Activated CD8-positive, alpha-beta memory T cell treated with anti-CD3 and anti-CD28 coated beads, Interleukin-2, amount 50 U/mL, for 1 hour (primary cell): ENCODE results near the gene FBF1.

Experiments
- DNase-seq: peaks from one replicate; pipeline ENCODE4 v3.0.0-alpha.2; 2020; ENCODE audit errors: extremely low read depth

The FBF1 gene

GRCh38 chr17:75959051-75959838, 18.4 kb upstream of the FBF1 start:
- DNase-seq, result no peak

DNA sequence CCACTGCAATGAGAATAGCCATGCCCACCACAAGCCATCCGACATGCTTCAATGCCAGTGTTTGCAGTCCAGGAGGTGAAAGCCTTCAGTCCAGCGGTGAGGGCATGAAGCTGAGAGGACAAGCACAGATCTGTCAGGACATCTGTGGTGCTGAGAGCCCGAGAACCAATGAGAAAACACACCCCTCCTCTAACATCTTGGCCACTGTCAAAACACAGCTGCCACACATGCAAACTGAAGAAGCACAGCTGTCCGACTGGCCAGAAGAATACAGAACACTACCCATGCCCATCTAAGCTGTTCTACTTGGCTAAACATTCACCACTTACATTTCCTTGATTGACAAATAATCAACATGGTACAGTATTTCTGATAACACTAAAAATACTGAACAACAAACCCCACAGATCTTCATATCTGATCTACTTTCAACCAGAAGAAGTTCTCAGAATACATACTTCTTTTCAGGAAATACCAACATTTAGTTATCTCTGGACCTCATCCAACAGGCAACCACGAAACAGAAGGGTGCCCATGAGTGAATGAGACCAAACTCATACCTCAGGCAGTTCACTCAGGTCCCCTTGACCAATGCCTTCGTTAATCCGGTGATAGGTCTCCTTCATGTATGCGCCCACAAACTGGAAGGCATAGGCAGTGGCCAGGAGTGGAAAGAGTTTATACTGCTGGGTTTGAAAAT, 10.2 kb upstream of the FBF1 start:
- no peak for DNase-seq

- DNase-seq, result no peak
Measured at GRCh38 chr17:75950421-75950820, 9.6 kb upstream of the FBF1 start.

GRCh38 chr17:75945211-75945610, 4.4 kb upstream of the FBF1 start:
- DNase-seq, result no peak

- DNase-seq, result no peak
Measured at GRCh38 chr17:75943491-75943890, 2.6 kb upstream of the FBF1 start.

DNA sequence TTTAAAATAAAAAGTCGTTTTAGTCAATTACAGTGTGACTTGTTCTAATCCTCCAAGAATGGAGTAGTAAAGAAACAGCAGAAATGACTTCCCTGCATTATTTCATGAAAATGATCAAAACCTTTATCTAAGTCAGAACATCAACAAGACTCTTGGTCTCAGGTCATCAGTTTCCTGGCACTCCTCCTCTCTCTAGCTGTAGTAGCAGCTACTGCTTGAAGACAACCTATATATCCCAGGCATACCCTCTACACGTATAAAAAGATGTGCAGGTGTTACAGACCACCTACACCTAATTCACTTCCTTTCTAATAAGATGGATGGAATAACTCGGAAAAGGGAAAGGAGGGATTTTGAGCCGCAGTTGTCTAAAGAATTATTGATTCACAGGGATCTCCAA, 1.6 kb upstream of the FBF1 start:
- no peak for DNase-seq

- DNase-seq, result no peak
Measured at GRCh38 chr17:75941442-75941819, 589 bp upstream of the FBF1 start.

DNA sequence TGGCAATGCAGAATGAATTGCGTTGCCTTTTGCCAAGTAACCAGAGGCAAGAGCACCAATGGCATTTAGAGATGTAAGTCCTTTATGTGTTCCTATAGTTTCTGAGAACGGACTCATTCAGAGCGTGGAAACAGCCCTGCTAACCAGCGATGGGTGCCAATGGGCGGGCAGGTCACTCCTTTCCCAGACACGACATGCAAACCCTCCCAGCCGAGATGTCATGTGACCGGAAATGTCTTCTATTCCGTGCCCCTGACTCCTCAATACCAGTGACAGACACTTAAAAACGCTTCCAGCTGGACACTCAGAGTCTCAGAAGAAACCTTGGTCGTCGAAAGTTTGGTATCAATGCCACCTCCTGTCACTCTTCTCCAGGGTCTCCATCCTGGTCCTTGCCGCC, 3.2 kb downstream of the FBF1 start:
- DNase-seq, result no peak

DNA sequence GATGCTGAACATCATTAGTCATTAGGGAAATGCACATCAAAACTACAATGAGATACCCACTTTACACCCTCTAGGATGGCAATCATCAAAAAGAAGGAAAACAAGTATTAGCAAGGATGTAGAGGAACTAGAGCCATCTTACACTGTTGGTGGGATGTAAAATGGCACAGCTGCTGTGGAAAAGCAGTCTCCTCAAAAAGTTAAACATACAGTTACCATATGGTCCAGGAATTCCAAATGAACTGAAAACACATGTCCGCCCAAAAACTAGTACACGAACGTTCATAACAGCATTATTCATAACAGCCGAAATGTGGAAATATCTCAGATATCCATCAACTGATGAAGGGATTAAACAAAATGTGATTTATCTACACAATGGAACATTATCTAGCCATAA, 7.0 kb downstream of the FBF1 start:
- no peak for DNase-seq

- no peak for DNase-seq
Measured at GRCh38 chr17:75932852-75933251, 8.0 kb downstream of the FBF1 start.

DNA sequence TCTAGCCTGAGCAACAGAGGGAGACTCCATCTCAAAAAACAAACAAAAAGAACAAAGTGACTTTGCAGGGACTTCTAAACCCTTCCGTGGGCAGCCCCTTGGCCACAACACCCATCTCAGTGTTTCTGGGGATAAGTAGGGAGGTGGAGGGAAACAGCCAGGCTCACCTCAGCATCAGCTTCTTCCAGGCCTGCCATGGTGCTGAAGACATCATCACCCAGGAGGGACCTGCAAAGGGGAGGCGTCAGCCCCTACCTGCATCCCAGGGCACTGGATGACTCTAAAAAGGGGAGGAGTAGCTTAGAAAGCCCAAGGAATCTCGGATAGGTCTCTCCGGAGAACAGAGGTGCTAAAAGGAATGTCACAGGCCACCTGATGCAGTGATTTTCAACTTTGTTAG, 9.8 kb downstream of the FBF1 start:
- DNase-seq, result no peak

DNA sequence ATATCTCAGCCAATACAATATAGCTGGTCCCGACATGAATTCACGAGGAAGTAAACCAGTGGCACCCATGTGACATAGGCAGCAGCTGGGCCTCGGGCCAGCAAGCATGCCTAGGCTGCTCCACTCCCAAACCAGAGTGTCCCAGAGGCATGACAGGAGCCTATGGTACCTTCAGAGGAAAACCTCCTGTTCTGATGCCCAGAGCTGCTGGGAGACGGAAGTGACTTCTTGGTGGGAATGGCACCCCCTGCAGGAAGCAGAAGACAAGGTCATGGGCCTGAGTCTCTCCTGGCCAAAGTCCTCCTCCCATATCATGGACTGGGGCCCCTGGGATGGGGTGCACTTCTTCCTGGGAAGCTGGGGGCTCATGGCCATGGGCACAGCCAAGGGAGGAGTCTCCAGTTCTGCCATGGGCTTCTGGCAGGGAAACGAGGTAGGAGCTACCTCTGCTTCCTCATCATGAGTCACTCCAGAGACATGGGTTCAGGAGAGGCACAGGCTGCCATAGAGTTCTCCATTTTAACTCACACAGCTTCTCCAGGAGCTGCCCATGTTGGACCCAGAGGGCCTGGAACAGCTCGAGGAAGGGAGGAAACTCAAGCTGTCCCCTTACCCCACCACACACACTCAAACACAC, 13.4 kb downstream of the FBF1 start:
- no peak for DNase-seq

DNA sequence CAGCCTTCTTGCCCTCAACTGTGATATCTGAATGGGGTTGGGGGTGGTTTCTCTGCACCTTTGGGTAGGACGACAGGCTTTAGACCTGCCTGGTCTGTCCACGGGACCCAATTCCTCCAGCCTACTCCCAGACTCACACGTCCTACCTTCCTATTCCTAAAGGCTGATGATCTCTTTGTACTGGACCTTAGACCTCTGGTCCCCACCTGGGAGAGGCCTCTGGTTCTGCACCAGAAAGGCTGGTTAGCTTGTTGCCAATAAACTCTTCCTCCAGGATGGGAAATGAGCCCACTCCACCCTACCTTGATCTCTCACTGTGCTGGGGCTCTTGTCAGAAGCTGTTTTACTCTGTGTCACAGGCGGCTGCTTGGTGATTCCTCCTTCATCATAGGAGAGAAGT, 14.4 kb downstream of the FBF1 start:
- DNase-seq, result no peak

GRCh38 chr17:75925912-75926311, 14.9 kb downstream of the FBF1 start:
- DNase-seq, result no peak

DNA sequence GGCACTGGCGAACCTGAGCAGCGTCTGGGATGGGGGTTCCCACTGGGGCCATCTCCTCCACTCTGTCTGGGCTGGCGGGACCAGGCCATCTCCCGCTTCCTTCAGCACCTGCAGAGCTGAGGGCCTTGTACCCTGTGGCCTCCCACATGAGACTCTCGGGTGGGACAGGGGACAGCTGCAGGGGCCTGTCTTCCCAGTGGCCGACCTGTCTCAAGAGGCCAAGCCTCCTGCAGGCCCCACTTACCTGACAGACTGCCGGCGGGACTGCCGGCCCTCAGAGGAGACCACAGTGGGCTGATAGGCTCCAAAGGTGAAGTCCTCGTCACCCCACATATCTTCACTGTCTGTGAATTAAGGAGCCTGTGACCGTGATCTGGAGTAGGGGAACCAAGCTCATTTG, 15.7 kb downstream of the FBF1 start:
- no peak for DNase-seq

DNA sequence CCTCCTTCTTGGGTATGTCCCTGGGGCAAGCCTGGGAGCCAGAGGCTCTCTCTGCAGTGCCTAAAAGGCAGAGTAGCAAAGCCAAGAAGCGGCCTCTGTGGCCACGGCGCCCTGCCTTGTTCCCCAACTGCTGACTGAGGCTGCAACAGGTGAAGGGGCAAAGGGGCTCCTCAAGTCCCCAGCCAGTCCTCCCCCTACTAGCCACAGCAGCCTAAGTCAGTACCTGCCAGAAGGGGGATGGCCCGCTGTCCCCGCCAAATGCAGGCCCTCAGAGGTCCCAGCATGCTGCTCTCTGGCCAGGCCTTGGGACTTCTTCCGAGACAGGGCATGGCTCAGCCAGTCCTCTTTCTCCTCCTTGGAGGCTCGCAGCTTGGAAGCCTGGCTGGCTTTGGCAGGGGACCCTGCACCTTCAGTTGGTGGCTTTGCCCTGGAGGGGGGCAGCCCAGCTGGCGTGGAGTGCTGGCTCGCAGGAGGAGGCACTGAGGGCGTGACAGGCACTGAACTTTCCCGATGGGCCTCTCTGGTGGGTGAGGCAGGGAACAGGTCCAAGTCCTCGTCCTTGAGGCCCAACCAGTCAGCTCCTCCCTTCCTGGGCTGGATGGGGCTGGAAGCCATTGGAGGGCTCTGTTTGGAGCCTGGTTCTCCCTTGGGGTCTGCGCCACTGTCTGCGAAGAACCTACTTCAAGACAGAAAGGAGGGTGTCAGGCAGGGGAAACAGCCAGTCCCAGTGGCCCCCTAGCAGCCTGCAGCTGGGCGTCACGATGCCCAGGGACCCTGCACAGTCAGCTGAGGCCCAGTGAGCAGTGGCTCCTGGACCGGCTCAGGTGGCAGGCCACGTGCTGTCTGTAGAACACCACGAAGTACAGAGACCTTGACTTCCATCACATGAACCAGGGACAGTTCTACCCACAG, 17.6 kb downstream of the FBF1 start:
- no peak for DNase-seq

DNA sequence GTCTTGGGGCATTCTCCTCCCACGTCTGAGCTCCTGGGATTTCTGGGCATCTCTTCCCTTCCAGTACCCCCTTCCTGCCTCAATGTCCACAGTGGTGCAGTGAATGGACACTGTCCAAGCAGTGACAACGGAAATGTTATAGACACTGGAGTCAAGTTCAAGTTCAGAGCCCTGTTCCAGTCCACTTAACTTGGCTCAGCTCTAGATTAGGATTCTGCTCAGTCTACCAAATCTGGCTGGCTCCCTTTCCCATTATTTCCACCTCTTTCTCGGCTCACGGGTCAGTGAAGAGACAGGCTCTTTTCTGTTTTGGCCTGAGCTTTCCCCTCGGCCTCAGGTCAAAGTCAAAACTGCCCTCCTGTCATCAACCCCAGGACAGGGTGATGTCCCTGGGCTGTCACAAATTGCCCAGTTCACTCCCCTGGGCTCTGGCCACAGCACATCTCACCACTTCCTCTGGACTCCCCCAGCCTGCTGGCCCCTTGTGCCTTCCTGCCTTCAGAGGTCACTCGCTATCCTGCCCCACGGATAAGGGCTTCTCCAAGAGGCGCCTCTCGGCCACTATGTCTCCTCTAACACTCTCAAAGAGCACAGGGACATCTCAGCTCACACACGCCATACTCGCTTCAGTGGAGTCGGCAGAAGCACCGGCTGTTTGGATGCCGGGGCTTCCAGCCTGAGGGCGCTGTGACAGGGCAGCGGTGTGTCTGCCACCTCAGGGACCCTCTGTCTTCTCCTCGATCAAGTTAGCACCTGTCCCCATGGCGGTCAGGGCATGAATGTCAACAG, 18.5 kb downstream of the FBF1 start:
- no peak for DNase-seq

DNA sequence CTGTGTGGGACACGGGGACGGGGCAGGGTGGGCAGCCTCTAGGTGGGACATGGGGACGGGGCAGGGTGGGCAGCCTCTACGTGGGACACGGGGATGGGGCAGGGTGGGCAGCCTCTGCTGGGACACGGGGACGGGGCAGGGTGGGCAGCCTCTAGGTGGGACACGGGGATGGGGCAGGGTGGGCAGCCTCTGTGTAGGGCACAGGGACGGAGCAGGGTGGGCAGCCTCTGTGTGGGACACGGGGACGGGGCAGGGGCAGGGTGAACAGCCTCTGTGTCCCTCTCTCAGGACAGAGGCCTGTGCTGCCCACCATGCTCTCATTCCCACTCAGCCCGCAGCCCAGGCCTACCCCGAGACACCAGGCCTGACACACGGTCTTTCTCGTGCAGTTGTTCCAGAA, 19.2 kb downstream of the FBF1 start:
- DNase-seq, result no peak

GRCh38 chr17:75920045-75920560, 20.7 kb downstream of the FBF1 start:
- no peak for DNase-seq

- no peak for DNase-seq
Measured at GRCh38 chr17:75919611-75920010, 21.2 kb downstream of the FBF1 start.

- DNase-seq, result no peak
Measured at GRCh38 chr17:75917917-75918445, 22.9 kb downstream of the FBF1 start.
